Measurements from ENCODE around the gene PHACTR2. TPM values are rescaled to one million over a fixed set of nuclear protein-coding genes. Genes with fewer than 3 reads are reported as not detected.

Gene PHACTR2
- total RNA-seq, 8 experiments from 2014 or later = 1.5 to 38.0 (median 10.3) TPM

Other genes starting within 250 kb of the PHACTR2 start
- 10 to 100 TPM in 3 of 8 experiments, 1 to 10 TPM in 5; 3.8 to 18.8 (median 6.2) TPM for gene ADAT2, start 227.3 kb upstream of the PHACTR2 start, total RNA-seq
- 10 to 100 TPM; 11.0 to 33.5 (median 20.7) TPM for gene PEX3, start 227.2 kb upstream of the PHACTR2 start, total RNA-seq
- gene FUCA2, start 166.2 kb upstream of the PHACTR2 start, total RNA-seq = 100 to 1,000 TPM in 1 of 8 experiments, 10 to 100 TPM in 7; 21.6 to 125 (median 30.8) TPM
- 10 to 100 TPM; 14.1 to 47.5 (median 23.8) TPM for gene LTV1, start 165.4 kb downstream of the PHACTR2 start, total RNA-seq
- under 1 TPM in 5 of 8 experiments, not detected in 3; 0.36 to 0.71 (median 0.40) TPM for gene ZC2HC1B, start 186.5 kb downstream of the PHACTR2 start, total RNA-seq

All from motor neuron (in vitro differentiated cells).